GM18526 (cell line): Measurements from ENCODE around the gene SPG7.

Source experiments
- POLR2A ChIP-seq: IDR thresholded peaks from 3 replicates; pipeline ENCODE4 v1.6.1; 2011; ENCODE audit not compliant: insufficient read length; ENCODE audit errors: extremely low read depth

The SPG7 gene

DNA sequence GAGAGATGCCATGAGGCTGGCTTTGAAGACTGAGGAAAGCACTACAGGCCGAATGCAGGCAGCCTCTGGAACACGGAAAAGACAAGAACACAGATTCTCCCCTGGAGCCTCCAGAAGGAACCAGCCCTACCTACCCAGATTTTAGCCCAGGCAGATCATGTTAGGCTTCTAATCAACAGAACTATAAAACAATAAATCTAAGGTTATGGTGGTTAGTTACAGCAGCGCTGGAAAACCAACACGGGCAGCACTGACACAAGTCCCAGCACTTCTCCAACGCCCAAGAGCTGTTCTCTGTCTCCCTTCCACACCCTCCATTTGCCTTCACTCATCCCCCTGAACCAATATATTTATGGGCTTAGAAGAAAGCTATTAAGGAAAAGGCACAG lies 25.4 kb upstream of the SPG7 start:
- no peak for TF ChIP-seq POLR2A

DNA sequence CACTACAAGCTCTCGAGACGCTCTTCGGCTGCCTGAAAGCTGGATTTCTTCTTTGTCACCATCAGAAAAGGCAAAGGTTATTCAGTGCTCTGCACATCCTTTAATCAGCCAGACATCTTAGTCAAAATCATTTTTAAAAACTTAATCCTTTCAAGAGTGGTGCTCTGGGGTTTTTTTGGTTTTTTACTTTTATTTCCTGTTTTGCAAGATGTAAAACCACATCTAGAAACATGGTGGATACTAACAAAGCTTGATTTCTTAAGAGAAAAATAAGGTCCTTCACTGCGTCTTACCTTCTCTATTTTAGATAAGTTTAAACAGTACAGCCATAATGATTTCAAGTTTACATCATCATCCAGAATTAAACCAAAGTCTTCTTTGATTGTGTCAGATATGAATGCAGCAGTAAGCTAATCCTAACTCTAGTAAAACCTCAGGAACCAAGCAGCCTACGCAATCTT lies 24.1 kb upstream of the SPG7 start:
- no peak for TF ChIP-seq POLR2A

DNA sequence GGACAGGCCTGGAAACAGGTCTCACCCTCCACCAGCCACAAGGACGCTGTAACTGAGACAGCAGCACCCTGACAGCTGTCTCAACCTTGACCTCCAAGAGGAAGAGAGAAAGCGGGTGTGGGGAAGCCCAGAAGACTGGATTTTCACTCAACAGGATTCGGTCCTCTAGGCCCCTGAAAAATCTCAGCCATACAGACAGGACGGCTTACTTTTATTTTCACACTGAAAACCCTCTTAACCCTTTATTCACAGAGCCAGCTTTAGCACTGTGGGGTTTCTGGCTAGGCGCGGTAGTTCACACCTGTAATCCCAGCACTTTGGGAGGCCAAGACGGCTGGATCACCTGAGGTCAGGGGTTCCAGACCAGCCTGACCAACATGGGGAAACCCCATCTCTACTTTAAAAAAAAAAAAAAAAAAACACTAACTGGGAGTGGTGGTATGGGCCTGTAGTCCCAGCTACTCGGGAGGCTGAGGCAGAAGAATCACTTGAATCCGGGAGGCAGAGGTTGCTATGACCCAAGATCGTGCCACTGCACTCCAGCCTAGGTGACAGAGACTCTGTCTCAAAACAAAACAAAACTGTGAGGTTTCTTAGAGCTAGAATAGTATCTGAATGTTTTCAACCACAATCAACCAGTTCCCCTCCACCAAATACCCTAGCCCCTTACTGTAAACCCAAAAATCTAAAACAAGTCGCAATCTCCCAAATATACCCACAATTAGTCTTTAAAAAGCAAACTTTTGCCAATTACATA lies 23.1 kb upstream of the SPG7 start:
- TF ChIP-seq POLR2A: no peak

DNA sequence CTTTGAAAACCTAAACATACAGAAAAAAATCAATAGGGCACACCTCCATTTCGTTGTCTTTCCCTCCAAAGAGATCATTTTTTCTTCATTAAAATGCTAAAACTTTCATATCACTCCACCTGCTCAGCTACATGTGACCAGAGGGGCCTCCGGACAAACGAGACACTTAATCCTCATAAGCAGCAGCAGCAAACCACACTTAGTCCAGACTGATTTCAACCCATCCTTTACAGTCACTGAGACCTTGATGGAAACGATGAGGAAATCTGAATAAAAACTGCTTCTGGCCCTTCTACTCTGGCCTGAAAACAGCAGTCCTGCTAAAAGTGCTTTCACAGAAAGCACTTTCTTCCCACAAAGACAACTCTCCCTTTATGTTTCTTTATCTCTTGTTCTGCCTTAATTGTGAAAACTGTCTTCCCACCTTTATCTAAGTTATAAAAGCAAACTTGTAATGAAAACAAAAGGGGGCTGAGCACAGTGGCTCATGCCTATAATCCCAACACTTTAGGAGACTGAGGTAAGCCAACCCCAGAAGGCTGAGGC lies 22.4 kb upstream of the SPG7 start:
- TF ChIP-seq POLR2A: no peak

DNA sequence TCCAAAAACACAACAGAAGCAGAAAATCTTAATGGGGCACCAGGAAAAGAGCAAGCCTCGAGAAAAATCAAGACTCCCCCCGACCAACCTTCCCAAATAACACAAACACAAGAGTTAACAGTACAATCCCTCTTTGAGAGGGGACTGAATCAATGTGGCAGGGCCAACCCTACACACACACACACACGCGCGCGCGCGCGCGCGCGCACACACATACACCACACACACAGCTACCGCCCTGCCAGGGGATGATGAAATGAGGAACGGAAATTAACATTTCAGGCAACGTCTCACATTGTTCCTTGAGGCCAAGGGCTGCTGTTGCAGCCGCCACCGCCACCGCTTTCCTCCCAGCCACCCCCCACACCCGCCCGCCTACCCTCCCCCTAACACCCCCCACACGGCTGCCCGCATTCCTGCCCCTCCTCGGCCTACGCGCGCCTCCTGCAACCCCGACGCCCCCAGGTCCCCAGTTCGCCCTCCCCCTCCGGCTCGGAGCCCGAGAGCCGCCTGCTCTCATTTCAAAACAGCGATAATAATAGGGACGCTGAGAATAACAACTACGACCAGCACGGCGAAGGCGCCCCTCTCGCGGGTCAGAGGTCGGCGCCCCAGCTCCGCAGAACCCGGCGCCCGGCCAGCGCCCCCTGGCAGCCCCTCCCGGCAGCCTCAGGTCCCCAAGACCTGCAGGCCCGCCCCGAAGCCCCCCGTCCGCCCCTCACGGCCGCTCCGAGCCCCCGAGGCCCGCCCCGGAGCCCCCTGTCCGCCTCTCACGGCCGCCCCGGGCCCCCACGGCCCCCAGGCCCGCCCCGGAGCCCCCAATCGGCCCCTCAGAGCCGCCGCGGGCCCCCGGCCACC lies 18.9 kb upstream of the SPG7 start:
- TF ChIP-seq POLR2A: peak; percentile 36

DNA sequence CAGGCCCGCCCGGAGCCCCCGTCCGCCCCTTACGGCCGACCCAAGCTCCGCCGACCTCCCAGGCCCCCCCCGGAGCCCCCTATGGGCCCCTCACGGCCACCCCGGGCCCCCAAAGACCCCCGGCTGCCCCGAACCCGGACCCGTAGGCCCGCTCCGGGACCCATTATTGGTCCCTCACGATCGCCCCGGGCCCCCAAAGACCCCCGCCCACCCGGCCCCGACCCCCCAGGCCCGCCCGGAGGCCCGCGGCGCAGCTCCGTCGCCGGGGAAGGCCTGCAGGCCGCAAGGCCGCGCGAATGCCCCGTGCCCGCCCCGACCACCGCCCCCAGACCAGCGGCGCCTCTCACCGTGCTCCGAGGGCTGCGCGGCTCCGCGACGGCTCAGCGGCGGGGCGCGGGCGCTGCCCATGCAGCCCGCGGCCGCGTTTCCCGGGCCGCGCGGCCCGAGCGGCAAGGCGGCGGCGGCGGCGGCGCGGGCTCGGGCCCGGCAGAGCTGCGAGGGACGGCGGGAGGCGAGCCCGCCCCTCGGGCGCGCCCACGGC lies 18.2 kb upstream of the SPG7 start:
- TF ChIP-seq POLR2A: no peak

DNA sequence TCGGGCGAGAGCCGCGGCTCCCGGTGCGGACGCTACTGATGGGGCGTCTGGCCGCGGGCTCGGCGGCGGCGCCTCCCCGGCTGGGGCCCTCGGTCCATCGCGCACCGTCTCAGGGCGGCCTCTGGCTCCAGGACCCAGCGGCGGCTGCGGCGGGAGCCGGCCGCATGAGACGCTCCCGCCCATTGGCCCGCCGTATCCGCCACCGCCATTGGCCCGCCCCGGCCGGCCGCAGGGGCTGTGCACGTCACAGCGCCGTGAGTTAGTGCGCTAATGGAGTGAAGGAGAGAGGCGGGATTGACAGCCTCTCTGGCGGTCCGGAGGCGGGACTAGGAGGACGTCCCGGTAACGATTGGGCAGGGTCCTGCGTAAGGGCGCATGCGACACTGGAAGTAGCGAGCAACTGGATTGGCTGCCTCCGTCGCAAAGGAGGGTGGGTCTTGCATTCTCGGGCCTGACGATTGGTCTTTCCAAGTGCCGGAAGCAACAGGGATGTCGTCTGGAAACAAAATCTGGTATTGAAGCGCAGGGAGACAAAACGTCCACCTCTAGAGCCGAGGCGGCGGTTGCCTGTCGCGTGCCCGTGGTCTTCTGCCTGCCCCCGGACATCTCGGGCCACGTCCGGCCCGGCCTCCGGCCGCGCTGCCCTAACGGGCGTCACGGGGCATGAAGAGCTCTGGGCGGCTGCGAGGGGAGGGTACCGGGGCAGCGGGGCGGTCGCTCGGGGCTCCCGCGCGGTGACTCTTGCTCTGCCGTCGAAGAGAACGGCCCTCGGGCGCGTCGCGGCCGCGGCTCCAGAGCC lies 17.6 kb upstream of the SPG7 start, which contains the start of gene ANKRD11:
Gene ANKRD11, minus strand, starts transcription at position 123 of the 799 bp plus-strand sequence. CDS start 173,542 bp downstream, outside the sequence.
- peak; percentile 82 for TF ChIP-seq POLR2A

DNA sequence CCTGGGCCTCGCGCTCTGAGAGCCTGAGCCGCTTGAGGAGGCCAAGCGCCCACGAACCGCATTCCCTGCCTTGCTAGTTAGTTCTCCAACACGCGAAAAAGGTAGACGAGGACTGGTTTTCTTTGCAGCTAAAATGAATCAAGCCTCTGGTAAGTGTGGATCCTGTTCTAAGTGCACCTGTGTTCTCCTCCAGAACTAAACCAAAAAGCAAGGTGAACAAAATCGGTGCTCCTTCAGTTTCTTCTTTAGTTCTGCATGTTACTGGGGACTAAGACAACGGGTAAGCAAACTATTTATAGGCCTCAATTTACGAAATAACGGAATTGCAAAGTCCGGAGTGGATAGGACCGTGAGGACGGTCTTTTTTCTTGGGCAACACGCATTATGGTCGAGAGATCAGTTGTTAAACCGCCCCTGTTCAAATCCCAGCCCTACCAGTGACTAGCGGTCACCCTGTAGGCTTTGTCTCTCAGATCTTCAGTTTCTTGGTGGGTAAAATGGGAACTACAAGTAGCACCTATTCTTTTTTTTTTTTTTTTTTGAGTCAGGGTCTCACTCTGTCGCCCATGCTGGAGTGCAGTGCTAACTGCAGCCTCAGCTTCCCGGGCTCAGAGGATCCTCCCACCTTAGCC lies 16.8 kb upstream of the SPG7 start:
- TF ChIP-seq POLR2A: no peak

DNA sequence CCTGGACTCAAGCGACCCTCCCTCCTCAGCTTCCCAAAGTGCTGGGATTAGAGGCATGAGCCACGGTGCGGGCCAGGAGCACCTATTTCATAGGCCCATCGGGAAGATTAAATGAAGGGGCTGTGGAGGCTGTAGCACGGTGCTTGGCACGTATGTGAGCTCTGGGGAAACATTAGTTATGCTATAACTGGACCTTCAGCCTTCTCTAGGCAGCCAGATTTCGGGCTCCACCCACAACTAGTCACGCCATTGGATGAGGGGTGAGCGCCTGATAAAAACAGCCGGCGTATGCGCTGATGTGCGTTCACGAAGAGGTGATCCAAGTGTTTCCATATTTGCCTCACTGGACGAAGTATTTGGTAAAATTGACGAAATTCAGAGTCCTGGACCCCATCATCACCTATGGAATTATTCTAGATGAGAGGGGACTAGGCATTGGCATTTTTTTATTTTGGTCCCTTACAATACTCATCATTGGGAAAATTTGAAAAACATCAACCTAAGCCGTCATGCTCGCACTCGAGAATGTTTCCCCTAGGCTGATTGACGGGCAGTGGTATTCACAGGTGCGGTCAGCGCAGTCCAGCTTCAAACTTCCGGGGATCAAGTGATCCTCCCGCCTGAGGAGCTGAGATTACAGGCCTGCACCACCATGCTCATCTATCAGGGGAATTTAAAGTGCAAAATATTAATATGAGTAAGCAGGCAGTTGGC lies 16.1 kb upstream of the SPG7 start:
- no peak for TF ChIP-seq POLR2A

DNA sequence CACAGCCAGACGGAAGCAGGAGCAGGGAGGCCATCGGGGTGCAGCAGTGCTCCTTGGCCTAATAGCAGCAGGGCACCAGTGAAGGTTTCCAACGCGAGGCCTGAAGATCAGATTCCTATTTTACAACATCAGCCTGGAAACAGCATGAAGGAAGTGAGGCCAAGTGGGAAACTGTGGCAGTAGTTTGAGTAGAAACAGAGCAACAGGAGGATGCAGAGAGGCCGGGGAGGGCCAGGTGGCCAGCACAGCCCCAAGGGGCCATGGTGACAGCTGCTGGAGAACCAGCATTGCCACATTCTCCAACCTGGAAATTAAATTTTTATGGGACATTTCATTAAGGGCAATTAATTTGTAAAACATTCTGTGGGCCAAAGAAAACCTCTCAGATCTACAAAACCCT lies 14.4 kb upstream of the SPG7 start:
- no peak for TF ChIP-seq POLR2A

DNA sequence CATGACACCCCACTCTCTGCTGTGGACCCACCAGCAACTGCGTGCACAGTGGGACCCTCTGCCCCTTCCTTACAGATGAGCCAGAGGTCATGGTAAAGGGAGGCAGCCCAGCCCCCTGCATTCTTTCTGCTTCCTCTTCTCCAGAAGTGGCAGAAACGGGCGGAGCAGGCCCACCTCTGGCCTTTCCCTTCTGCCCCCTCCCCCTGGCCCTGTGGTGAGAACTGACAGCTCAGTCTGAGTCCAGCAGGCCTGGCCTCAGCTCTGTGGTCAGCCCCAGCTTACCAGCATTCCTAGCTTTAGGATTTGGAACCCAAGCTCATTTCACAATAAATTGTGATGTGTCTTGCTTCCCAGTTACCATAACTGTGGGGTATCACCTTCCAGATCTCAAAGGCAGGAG lies 13.1 kb upstream of the SPG7 start:
- TF ChIP-seq POLR2A: no peak

DNA sequence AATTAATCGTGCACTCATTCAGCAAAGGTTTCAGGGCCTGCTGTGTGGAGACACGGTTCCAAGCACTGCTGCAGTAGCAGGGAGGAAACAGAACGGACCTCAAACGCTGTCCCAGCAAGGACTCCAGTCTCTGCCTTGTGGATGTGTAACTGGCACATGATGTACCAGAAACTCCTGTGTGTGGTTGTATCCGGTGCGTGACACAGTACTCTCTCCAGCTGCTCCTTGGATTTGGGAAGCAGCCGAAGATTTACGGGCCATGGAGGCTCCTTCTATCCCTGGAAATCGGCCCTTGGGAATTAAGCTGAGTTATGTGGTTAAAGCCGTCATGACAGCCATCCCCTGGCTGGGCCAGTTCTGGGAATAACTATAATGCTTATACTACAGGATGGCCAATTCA lies 9.4 kb upstream of the SPG7 start:
- no peak for TF ChIP-seq POLR2A

DNA sequence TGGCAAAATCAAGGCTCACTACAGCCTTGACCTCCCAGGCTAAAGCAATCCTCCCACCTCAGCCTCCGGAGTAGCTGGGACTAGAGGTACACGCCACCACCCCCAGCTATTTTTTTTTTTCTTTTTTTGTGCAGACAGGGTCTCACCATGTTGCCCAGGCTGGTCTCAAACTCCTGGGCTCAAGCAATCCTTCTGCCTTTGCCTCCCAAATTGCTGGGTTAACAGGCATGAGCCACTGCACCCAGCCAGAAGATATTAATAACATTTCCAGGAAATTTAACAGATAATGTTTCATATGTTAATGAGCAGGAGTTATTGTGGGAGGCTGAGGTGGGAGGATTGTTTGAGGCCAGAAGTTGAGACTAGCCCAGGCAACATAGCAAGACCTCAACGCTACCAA lies 8.4 kb upstream of the SPG7 start:
- TF ChIP-seq POLR2A: no peak

DNA sequence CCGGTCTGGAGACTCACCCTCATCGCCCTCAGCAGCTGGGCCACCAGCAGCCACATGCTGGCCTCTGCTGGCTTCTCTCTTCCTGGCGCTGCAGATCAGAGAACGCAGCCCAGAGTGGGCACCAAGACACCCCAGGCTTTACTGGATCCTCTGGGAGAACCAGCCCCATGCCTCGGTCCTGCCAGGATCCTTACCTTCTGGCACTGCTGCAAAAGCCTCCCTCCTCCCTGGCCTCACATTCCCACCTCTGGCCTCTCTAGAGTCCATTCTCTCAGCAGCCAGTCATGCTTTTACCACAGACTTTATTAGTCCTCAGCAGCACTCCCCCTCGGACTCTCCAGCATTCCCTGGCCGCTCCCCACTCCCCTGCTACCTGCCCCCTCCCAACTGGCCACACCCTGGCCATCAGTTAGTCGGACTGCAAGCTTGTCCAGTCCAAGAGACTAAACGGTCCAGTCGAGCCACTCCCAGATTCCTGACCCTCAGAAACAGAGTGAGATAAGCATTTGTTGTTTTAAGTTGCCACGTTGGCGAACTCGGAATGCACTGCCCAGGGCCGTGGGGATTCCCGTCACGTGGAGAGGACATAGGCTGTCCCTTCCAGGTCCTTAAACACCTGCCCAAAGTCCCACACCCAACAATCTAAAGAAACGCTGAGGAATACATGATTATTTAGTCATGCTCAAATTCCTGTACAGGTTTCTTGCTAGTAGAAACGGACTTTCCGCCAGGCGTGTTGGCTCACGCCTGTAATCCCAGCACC lies 5.9 kb upstream of the SPG7 start:
- TF ChIP-seq POLR2A: no peak

DNA sequence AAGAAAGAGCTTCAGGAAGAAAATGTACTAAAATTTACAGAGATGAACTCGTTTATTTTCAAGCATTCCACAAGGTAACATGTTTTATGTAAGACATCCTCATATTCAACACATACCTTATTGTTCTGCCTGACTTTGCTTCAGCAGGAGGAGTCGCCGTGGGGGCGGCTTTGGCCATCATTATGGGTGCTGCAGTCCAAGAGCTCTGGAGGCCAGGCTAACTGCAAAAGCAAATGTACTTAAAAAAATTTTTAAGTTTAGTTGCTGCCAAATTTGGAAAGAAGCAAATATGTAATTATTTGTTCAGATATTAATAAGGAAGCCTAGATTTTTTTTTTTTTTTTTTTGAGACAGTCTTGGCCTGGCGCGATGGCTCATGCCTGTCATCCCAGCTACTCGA lies 4.1 kb upstream of the SPG7 start:
- TF ChIP-seq POLR2A: no peak
